WTC11 (cell line): Measurements from ENCODE around the gene ARCN1. TPM values are rescaled to one million over a fixed set of nuclear protein-coding genes. Genes with fewer than 3 reads are reported as not detected.

ENCODE experiments used
- ATAC-seq: fragments of 200-7000 bp; cut with Tn5 transposase; 2 replicates; pipeline ENCODE4 v1.10.0; 2021; ENCODE audit warnings: mild to moderate bottlenecking, moderate library complexity
- CTCF ChIA-PET: fragments of 300-600 bp; sonication (Branson Sonifier 250); formaldehyde crosslinking; loops from one replicate; lab custom pipeline; 2021; ENCODE audit warnings: antibody characterized with exemption; lab: Charles Lee
- POLR2A ChIA-PET: fragments of 350-600 bp; sonication (Branson Sonifier 250); formaldehyde crosslinking; loops from one replicate; lab custom pipeline; 2021; ENCODE audit warnings: antibody characterized with exemption; lab: Charles Lee
- DNase-seq: peaks from one replicate; pipeline ENCODE4 v3.0.0; 2021; ENCODE audit warnings: low spot score
- H3K27ac Mint-ChIP-seq: 2 replicates; pipeline ENCODE4 v1.8.0; 2021; ENCODE audit warnings: mixed read lengths
- H3K27me3 Mint-ChIP-seq: 2 replicates; pipeline ENCODE4 v1.8.0; 2021; ENCODE audit warnings: low read depth, mild to moderate bottlenecking, moderate library complexity, mixed read lengths
- H3K36me3 Mint-ChIP-seq: 2 replicates; pipeline ENCODE4 v1.8.0; 2021; ENCODE audit warnings: mixed read lengths
- H3K4me1 Mint-ChIP-seq: 2 replicates; pipeline ENCODE4 v1.8.0; 2022; ENCODE audit warnings: mixed read lengths
- H3K4me3 Mint-ChIP-seq: 2 replicates; pipeline ENCODE4 v1.8.0; 2021; ENCODE audit warnings: mild to moderate bottlenecking, moderate library complexity, mixed read lengths
- H3K9me3 Mint-ChIP-seq: 2 replicates; pipeline ENCODE4 v1.8.0; 2021; ENCODE audit warnings: mixed read lengths
- ATF3 ChIP-seq: sonication (generic); formaldehyde crosslinking; conservative IDR thresholded peaks from 2 replicates; pipeline ENCODE4 v1.8.1; 2022; ENCODE audit warnings: mild to moderate bottlenecking, missing genetic modification reagents
- CDX4 ChIP-seq: fragments of 250-450 bp; sonication (Bioruptor Pico); IDR thresholded peaks from 2 replicates; pipeline ENCODE4 v1.9.0; 2021; ENCODE audit warnings: moderate library complexity, mild to moderate bottlenecking, inconsistent platforms, borderline replicate concordance
- CREM ChIP-seq: sonication (generic); formaldehyde crosslinking; IDR thresholded peaks from 2 replicates; pipeline ENCODE4 v1.8.1; 2022; ENCODE audit warnings: mild to moderate bottlenecking, missing genetic modification reagents, moderate library complexity
- E2F5 ChIP-seq: sonication (generic); formaldehyde crosslinking; IDR thresholded peaks from 2 replicates; pipeline ENCODE4 v1.8.1; 2022; ENCODE audit warnings: mild to moderate bottlenecking, moderate library complexity, missing genetic modification reagents
- ERG ChIP-seq: fragments of 250-450 bp; sonication (Bioruptor Pico); IDR thresholded peaks from 2 replicates; pipeline ENCODE4 v1.8.0; 2021; ENCODE audit warnings: mild to moderate bottlenecking
- ETV6 ChIP-seq: sonication (generic); formaldehyde crosslinking; IDR thresholded peaks from 2 replicates; pipeline ENCODE4 v1.8.1; 2022; ENCODE audit warnings: mild to moderate bottlenecking, missing genetic modification reagents
- FOXP4 ChIP-seq: sonication (generic); formaldehyde crosslinking; IDR thresholded peaks from 2 replicates; pipeline ENCODE4 v1.8.0; 2022; ENCODE audit warnings: mild to moderate bottlenecking, missing genetic modification reagents
- IRF1 ChIP-seq: sonication (generic); formaldehyde crosslinking; IDR thresholded peaks from 2 replicates; pipeline ENCODE4 v1.8.0; 2023; ENCODE audit warnings: missing genetic modification reagents
- MXD4 ChIP-seq: fragments of 250-450 bp; sonication (Bioruptor Pico); IDR thresholded peaks from 2 replicates; pipeline ENCODE4 v1.8.0; 2021; ENCODE audit warnings: mild to moderate bottlenecking, moderate library complexity, borderline replicate concordance
- NFATC4 ChIP-seq: fragments of 250-450 bp; sonication (Bioruptor Pico); IDR thresholded peaks from 2 replicates; pipeline ENCODE4 v1.9.0; 2021; ENCODE audit warnings: mild to moderate bottlenecking
- NFE2L1 ChIP-seq: sonication (generic); formaldehyde crosslinking; IDR thresholded peaks from 2 replicates; pipeline ENCODE4 v1.8.1; 2023; ENCODE audit warnings: missing genetic modification reagents
- PRDM15 ChIP-seq: sonication (generic); formaldehyde crosslinking; IDR thresholded peaks from 2 replicates; pipeline ENCODE4 v1.8.0; 2022; ENCODE audit warnings: missing genetic modification reagents
- PREB ChIP-seq: sonication (generic); formaldehyde crosslinking; IDR thresholded peaks from 2 replicates; pipeline ENCODE4 v1.8.1; 2022; ENCODE audit warnings: mild to moderate bottlenecking, missing genetic modification reagents, moderate library complexity, borderline replicate concordance
- STAT6 ChIP-seq: sonication (generic); formaldehyde crosslinking; conservative IDR thresholded peaks from 2 replicates; pipeline ENCODE4 v1.8.1; 2023; ENCODE audit warnings: mild to moderate bottlenecking, low read depth, missing genetic modification reagents, moderate library complexity
- TEAD1 ChIP-seq: sonication (generic); formaldehyde crosslinking; IDR thresholded peaks from 2 replicates; pipeline ENCODE4 v1.8.0; 2022; ENCODE audit warnings: mild to moderate bottlenecking, missing genetic modification reagents
- ZNF232 ChIP-seq: sonication (generic); formaldehyde crosslinking; IDR thresholded peaks from 2 replicates; pipeline ENCODE4 v1.8.0; 2022; ENCODE audit warnings: mild to moderate bottlenecking, missing genetic modification reagents
- ZNF317 ChIP-seq: sonication (generic); formaldehyde crosslinking; IDR thresholded peaks from 2 replicates; pipeline ENCODE4 v1.8.1; 2023; ENCODE audit warnings: low read depth, mild to moderate bottlenecking, moderate library complexity, missing genetic modification reagents, borderline replicate concordance
- total RNA-seq: library from RNA; stranded (reverse); gene quantifications from 3 replicates; pipeline ENCODE4 v1.2.3, GENCODE V29; 2021

Gene ARCN1
- total RNA-seq, 1 experiment from 2014 or later, result 154 TPM

GRCh38 chr11:118544010-118544646 lies 28.1 kb upstream of the ARCN1 start:
- H3K9me3 Mint-ChIP-seq, result 0 out of 2 replicates have a peak, but pooled peaks cover 6% of the 10 kb centered on the region
- H3K27me3 Mint-ChIP-seq, result no peaks in the 10 kb centered on the region
- no peaks in the 10 kb centered on the region for H3K4me1 Mint-ChIP-seq
- no peak overlapping the region for H3K4me3 Mint-ChIP-seq
- H3K27ac Mint-ChIP-seq, result no peak overlapping the region
- DNase-seq (no peak), ATAC-seq (no peak)
- H3K36me3 Mint-ChIP-seq, result peaks cover 8% of the 10 kb centered on the region
- ChIA-PET POLR2A (interaction anchor here (0.7 kb wide), 1 partner anchor 105 kb away, joined by 3 read pairs; no protein-coding TSS in a partner anchor), CTCF (no interaction called here)
- TF ChIP-seq CREM (no peak), STAT6 (no peak), CDX4 (CRISPR knock-in tag) (no peak), MXD4 (CRISPR knock-in tag) (no peak)

- TF ChIP-seq IRF1 (no peak), NFE2L1 (CRISPR knock-in tag) (no peak), ERG (no peak), FOXP4 (CRISPR knock-in tag) (no peak), NFATC4 (CRISPR knock-in tag) (no peak), ETV6 (CRISPR knock-in tag) (no peak), MXD4 (CRISPR knock-in tag) (no peak), PRDM15 (CRISPR knock-in tag) (no peak), ZNF317 (no peak), E2F5 (no peak), TEAD1 (no peak), ATF3 (CRISPR knock-in tag) (no peak), PREB (no peak), CDX4 (CRISPR knock-in tag) (no peak), ZNF232 (no peak)
- Mint-ChIP-seq H3K9me3 (0 out of 2 replicates have a peak, but pooled peaks cover 6% of the 10 kb centered on the region), H3K27ac (no peak overlapping the region), H3K36me3 (peaks cover 8% of the 10 kb centered on the region), H3K27me3 (no peaks in the 10 kb centered on the region), H3K4me1 (no peaks in the 10 kb centered on the region), H3K4me3 (no peak overlapping the region)
- no peak for DNase-seq
- ChIA-PET CTCF (no interaction called here), POLR2A (interaction anchor here (0.7 kb wide), 1 partner anchor 105 kb away, joined by 3 read pairs; no protein-coding TSS in a partner anchor)
- ATAC-seq, result no peak
Measured at GRCh38 chr11:118544647-118545010, 27.6 kb upstream of the ARCN1 start.
